ENCODE data around the gene TANGO2. TPM values are rescaled to one million over a fixed set of nuclear protein-coding genes. Genes with fewer than 3 reads are reported as not detected.

The TANGO2 gene
- total and polyA plus RNA-seq, 9 of the 15 experiments (the other 6 are each of a cell fraction or from before 2014, with no cell fraction given), result 15.5 to 94.9 (median 70.1) TPM

DNA sequence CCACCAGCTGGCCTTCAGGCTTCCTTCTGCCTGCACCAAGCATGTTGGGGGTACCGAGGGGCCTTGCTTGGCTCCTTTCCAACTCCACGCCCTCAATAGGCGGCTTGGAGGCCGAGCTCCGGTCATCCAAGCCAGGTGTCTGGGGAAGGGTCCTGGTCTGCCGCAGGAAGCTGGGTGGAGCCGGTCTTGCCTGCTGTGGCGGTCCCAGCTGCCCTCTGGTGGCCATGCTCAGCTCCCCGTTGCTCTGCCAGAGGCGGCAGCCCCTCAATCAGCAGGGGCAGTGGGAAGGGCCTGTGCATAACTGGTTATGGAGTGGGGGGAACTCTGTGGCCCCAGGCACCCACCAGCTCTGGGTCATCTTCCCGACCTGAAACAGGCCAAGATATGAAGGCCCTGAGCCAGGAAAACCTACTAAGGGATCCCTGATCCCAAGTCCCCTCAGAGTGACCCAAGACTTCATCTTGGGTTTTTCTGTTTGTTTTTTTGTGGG is 7.5 kb upstream of the TANGO2 start (continued):
- TF ChIP-seq BRCA1 (IDR thresholded peaks at IDR 0.05) (no peak), BRCA1 (CRISPR knock-in tag; IDR thresholded peaks at IDR 0.05) (no peak), ZNF551 (CRISPR knock-in tag; IDR thresholded peaks at IDR 0.05) (no peak), CXXC5 (CRISPR knock-in tag; IDR thresholded peaks at IDR 0.05) (peak; percentile 44; the same call in 1 of the 2 replicates), KDM2B (CRISPR knock-in tag; IDR thresholded peaks at IDR 0.05) (peak; percentile 8; the same call in 1 of the 2 replicates), RFX7 (CRISPR knock-in tag; IDR thresholded peaks at IDR 0.05) (0 out of 2 replicates have a peak, but pooled peaks have one; percentile 19), ARHGAP35 (IDR thresholded peaks at IDR 0.05; ENCODE audit: partially characterized antibody) (no peak), RHOXF2B (CRISPR knock-in tag; conservative IDR thresholded peaks at IDR 0.05) (peak; percentile 84; the same call in 1 of the 2 replicates), HDAC6 (IDR thresholded peaks at IDR 0.05; ENCODE audit: low read depth, low read length) (peak; percentile 65; the same call in 1 of the 2 replicates), SIX5 (IDR thresholded peaks at IDR 0.05; ENCODE audit: borderline replicate concordance in 1 of 2, insufficient read depth in 1 of 2, low read depth in 1 of 2, low read length in 2 of 2) (0 out of 4 replicates have a peak, but pooled peaks of 1 of the 2 experiments have one; percentile 20), ZNF174 (CRISPR knock-in tag; IDR thresholded peaks at IDR 0.05) (no peak), BMI1 (IDR thresholded peaks at IDR 0.05; ENCODE audit: low read length) (no peak), PHB (CRISPR knock-in tag; IDR thresholded peaks at IDR 0.05) (no peak), NFE2L1 (tag; IDR thresholded peaks at IDR 0.05; ENCODE audit: borderline replicate concordance, low read depth) (no peak), CBX8 (IDR thresholded peaks at IDR 0.05; ENCODE audit: borderline replicate concordance, extremely low read depth, low read depth, low read length, poor library complexity, severe bottlenecking) (no peak)
- TF ChIP-seq, protein P1, sequence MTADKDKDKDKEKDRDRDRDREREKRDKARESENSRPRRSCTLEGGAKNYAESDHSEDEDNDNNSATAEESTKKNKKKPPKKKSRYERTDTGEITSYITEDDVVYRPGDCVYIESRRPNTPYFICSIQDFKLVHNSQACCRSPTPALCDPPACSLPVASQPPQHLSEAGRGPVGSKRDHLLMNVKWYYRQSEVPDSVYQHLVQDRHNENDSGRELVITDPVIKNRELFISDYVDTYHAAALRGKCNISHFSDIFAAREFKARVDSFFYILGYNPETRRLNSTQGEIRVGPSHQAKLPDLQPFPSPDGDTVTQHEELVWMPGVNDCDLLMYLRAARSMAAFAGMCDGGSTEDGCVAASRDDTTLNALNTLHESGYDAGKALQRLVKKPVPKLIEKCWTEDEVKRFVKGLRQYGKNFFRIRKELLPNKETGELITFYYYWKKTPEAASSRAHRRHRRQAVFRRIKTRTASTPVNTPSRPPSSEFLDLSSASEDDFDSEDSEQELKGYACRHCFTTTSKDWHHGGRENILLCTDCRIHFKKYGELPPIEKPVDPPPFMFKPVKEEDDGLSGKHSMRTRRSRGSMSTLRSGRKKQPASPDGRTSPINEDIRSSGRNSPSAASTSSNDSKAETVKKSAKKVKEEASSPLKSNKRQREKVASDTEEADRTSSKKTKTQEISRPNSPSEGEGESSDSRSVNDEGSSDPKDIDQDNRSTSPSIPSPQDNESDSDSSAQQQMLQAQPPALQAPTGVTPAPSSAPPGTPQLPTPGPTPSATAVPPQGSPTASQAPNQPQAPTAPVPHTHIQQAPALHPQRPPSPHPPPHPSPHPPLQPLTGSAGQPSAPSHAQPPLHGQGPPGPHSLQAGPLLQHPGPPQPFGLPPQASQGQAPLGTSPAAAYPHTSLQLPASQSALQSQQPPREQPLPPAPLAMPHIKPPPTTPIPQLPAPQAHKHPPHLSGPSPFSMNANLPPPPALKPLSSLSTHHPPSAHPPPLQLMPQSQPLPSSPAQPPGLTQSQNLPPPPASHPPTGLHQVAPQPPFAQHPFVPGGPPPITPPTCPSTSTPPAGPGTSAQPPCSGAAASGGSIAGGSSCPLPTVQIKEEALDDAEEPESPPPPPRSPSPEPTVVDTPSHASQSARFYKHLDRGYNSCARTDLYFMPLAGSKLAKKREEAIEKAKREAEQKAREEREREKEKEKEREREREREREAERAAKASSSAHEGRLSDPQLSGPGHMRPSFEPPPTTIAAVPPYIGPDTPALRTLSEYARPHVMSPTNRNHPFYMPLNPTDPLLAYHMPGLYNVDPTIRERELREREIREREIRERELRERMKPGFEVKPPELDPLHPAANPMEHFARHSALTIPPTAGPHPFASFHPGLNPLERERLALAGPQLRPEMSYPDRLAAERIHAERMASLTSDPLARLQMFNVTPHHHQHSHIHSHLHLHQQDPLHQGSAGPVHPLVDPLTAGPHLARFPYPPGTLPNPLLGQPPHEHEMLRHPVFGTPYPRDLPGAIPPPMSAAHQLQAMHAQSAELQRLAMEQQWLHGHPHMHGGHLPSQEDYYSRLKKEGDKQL (CRISPR knock-in tag; IDR thresholded peaks at IDR 0.05; ENCODE audit: borderline replicate concordance), result no peak
- TF ChIP-seq, protein P2, sequence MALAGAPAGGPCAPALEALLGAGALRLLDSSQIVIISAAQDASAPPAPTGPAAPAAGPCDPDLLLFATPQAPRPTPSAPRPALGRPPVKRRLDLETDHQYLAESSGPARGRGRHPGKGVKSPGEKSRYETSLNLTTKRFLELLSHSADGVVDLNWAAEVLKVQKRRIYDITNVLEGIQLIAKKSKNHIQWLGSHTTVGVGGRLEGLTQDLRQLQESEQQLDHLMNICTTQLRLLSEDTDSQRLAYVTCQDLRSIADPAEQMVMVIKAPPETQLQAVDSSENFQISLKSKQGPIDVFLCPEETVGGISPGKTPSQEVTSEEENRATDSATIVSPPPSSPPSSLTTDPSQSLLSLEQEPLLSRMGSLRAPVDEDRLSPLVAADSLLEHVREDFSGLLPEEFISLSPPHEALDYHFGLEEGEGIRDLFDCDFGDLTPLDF (CRISPR knock-in tag; IDR thresholded peaks at IDR 0.05), result peak; percentile 16; the same call in 1 of the 2 replicates
- TF ChIP-seq, protein P3, sequence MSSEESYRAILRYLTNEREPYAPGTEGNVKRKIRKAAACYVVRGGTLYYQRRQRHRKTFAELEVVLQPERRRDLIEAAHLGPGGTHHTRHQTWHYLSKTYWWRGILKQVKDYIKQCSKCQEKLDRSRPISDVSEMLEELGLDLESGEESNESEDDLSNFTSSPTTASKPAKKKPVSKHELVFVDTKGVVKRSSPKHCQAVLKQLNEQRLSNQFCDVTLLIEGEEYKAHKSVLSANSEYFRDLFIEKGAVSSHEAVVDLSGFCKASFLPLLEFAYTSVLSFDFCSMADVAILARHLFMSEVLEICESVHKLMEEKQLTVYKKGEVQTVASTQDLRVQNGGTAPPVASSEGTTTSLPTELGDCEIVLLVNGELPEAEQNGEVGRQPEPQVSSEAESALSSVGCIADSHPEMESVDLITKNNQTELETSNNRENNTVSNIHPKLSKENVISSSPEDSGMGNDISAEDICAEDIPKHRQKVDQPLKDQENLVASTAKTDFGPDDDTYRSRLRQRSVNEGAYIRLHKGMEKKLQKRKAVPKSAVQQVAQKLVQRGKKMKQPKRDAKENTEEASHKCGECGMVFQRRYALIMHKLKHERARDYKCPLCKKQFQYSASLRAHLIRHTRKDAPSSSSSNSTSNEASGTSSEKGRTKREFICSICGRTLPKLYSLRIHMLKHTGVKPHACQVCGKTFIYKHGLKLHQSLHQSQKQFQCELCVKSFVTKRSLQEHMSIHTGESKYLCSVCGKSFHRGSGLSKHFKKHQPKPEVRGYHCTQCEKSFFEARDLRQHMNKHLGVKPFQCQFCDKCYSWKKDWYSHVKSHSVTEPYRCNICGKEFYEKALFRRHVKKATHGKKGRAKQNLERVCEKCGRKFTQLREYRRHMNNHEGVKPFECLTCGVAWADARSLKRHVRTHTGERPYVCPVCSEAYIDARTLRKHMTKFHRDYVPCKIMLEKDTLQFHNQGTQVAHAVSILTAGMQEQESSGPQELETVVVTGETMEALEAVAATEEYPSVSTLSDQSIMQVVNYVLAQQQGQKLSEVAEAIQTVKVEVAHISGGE (CRISPR knock-in tag; IDR thresholded peaks at IDR 0.05), result no peak

Data from K562 (cell line).